Stimulated activated CD4-positive, alpha-beta T cell treated with anti-CD3 and anti-CD28 coated beads, Interleukin-15, amount 100 ng/mL, for 1 hour (primary cell): ENCODE measurements around the gene KCTD10.

Experiments used
- DNase-seq, 2 donors: peaks; one replicate each; pipeline ENCODE4 v3.0.0-alpha.2; 2020; ENCODE audit warnings: low read depth in 1 of 2, low spot score in 1 of 2

Gene KCTD10, protein sequence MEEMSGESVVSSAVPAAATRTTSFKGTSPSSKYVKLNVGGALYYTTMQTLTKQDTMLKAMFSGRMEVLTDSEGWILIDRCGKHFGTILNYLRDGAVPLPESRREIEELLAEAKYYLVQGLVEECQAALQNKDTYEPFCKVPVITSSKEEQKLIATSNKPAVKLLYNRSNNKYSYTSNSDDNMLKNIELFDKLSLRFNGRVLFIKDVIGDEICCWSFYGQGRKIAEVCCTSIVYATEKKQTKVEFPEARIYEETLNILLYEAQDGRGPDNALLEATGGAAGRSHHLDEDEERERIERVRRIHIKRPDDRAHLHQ

DNA sequence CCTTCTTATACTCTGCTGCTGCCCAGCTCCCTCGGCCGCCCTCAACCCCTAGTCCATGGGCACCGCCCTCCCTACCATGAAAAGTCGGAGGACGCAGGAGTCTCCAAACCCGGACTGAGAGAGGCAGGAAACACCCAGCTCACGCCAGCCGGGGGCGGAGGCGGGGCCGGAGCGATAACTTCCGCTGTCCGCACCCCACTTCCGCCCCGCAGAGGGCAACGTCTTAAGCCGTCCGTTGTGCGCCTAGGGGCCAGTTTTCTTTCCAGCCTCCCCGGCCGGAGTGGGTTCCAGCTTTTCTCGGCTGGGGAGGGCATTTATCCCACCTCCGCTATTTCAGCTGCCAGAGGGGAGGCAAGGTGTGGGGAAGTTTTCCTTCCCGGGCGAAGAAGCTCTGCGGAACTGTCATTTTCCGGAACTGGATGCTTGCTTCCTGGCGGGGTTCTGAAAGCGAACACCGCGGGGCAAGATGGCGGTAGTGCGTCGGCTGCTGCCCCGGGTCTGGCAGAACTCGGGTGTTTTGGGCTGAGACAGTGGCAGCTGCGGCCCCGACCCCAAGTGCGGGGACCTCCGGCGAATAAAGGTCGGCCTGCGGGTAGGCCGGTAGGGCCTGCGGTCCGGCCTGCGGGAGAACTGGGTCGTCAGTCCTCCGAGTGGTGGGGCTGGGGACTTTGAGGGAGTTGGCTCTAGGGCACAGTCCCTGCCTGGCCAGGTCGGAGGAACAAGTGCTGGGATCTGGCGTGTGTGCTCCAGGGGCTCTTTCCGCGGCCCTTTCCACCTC lies at the start of gene KCTD10, which contains the start of gene UBE3B:
KCTD10 (minus strand) TSS at position 116 of the 778 bp plus-strand sequence; CDS start at position 78, 38 bp downstream.
UBE3B (plus strand) TSS at position 450 of the 778 bp plus-strand sequence. CDS start 5,918 bp downstream, outside the sequence.
- DNase-seq: peak; percentile 74 to 79

DNA sequence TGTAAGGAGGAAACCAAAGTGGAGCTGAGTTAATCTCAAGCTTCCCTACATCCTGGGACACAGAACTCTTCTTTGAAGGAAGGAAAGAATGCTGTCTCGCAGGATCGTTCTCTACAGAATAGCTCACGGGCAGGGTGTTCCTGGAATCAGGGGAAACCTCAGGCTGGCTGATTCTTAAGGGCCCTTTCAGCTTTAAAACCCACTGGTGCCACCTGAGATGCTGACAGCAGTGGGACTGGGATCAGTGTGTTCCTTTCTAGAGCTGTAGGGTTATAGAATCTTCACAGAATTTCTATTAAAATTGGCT lies 48.1 kb upstream of the KCTD10 start:
- DNase-seq: no peak

DNA sequence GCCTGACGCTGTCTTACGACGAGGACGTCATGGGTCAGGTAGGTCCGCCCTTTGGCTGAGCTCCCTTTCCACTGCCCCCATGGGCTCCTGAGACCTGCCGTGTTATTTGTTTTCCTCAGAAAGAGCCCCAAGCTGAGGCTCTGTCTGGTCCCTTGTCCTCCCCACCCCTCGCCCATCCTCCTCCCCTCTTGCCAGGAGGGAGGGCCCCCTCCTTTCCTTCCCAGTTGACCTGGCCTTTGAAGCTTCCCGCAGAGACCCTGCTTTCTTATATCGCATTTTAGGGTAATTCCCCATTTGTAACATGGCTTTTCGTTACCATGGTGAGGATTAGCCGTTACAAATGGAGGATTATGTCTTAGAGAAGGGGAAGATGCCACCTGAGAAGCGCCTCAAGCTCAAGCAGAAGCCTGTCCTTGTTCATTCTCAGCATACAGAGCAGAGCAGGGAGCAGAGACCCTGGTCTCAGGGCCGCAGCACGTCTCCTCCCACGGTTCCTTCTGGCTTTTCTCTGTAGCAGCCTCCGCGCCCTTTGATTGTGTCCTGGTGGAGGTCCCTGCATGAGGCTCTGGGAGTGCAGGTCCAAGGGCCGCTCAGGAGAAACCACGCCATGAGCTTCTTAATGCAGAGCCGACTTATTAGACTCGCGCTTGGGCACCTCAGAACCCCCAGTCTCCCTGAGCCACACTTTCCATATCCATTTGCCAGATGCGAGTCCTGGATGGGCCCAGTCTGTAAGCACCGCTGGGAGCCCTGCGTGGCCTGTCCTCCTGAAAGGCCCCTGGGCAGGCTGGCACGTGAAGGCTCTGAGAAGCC lies 47.6 kb upstream of the KCTD10 start:
- DNase-seq: no peak

DNA sequence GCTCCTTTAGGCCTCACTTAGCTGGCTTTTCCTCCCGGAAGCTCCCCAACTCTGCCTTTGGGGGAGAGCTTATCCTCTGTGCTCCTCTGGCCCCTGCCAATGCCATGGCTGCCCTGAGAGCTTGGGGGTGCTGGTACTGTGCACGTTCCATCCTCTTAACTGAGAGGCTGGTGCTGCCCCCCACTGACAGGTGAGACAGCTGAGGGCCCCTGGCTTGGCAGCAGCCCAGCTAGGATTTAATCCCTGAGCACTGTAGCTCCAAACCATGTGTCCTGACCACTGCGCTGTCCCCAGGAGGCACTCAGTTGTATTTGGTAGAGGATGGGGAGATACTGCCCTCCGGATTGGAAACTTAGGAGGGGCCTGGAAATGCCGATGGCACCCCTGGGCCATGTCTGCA lies 46.4 kb upstream of the KCTD10 start:
- DNase-seq: no peak

DNA sequence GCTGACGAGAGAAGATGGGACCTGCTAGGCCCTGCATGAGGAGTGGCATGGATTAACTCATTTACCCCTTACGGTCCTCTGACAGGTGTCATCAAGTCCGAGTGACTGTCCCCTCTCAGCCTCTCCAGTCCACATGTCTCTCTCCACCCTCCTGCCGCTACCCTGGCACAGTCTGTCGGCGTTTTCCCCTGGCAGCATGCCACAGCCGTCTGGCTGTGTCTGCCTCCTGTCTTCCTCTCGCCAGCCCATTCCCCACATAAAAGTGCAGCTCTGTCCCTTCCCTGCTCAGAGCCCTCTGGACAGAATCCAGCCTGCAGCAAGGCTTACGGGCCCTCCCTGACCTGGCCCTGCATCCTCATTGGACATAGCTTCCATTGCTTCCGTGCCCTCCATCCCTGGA lies 46.0 kb upstream of the KCTD10 start:
- DNase-seq: no peak

DNA sequence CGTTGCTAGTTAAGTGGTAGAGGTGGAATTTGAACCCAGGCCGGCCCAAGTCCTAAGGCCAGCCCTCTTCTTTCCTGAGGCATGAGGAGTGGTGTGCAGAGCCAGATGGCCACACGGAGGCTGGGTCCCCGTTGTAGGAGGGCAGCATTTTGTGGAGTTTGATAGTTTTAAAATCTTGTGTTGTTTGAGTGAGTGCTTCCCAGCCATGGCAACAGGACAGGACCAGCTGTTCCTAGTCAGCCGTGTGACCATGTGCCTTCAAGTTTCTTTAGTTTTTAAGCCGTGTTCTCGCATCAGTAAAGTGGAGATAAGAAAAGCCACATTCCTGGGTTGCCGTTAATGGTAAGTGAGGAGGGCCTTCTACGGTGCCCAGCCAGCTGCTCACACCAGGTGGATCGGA lies 44.7 kb upstream of the KCTD10 start:
- no peak for DNase-seq

DNA sequence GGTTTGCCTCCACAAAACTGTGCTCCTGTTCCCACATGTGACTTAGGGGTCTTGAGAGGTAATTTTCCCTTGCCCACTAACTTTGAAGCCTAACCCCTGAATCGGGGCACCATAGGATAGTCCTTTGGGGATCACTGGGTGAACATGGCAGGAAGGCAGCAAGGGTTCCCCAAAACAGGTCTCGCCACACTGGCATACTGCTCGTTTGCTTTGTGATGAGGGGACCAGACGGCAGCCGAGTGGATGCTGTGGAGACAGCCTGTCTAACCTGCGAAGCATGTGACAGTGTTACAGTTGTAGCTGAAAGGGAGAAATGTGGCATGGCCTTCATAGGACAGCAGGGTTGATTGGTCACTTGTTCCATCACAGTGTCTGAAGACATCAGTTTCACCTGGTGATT lies 42.7 kb upstream of the KCTD10 start:
- no peak for DNase-seq

DNA sequence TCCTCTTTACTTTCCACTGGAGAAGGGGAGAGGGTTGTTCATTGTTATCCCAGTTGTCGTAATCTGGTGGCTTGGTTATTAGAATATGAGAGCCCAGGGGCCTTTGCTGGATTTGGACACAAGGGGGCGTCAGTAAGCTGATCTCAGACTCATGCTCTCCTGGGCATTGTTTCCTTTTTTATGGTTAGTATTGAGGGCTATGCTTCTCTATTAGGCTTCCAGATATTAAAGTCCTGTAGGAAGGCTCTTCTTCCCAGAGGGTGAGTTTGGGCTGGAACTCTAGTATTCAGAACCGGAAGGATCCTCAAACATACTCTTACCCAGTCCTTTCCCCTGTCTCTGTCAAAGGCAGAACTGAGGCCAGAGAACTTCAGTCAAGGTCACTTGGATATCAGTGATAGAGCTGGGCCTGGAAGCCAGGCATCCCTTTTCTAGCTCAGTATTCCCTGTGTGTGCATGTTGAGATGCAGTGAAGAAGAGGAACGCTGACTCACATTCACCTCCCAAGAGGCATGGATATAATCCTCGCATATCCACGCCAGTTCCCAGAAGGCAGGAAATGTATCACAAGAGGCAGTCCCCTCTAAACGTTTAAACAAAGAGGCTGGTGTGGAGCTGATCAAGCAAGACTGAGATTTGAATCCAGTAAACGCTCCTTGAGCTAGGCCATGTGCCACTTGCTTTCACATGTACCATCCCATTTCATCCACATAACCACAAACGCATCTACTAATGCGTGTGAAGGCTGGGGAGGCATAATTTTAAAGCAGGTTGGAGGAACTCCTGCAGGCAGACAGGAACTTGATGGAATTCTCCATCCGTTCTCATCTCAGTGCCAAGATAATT lies 41.9 kb upstream of the KCTD10 start:
- peak in 1 of 2 donors; percentile 27 for DNase-seq

DNA sequence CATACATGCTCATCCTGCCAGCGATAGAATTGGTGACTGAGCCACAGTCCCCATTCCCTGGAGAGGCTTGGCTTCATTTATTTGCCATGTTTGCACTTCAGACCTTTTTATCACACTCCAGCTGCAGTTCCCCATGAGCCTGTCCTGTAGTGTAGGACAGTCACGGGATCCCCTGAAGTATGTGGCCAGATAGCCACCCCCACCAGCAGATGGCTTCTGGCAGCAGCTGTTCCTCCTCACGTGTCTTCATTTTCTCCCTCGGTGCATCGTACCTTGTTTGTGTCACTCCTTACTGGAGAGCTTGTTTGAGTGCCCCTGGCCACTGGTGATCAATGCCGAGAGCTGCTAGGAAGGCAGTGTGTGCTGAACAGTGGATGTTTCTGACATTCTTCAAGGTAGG lies 40.5 kb upstream of the KCTD10 start:
- no peak for DNase-seq

DNA sequence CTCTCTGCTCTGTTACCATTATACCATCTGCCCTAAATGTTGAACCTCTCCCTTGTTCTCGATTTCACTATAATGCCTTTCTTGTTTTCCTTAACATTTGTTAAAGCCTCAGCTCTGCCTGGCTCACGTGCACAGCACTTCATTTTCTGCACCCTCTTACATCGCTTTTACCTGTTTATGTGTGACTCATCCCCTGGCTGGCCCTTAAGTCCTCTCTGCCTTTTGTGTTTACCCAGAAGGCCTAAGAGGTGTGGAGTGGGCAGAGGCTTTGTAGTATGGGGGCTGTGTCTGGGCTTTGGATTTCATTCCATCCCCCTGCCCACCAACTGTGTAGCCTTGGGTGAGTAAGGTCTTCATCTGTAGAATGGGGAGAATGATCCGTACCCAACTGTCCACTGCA lies 36.9 kb upstream of the KCTD10 start:
- DNase-seq: no peak

DNA sequence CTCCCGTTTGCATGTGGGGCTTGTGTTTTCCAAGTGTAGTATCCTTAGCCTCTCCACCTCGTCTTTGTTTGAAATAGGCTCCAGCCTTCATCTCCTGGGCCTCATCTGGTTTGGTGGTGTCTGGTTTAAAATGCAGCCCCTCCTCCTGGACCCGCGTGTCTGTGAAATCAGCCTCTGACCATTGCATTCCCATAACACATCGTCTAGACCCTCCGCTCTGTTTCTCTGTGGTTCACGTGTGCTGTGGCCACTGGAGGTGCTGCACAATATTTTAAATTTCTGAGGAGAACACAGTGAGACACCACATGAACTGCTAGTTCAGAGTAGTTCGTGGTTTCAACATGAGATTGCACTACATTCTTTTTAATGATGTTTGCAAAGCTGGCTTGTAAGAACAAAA lies 36.0 kb upstream of the KCTD10 start:
- no peak for DNase-seq

DNA sequence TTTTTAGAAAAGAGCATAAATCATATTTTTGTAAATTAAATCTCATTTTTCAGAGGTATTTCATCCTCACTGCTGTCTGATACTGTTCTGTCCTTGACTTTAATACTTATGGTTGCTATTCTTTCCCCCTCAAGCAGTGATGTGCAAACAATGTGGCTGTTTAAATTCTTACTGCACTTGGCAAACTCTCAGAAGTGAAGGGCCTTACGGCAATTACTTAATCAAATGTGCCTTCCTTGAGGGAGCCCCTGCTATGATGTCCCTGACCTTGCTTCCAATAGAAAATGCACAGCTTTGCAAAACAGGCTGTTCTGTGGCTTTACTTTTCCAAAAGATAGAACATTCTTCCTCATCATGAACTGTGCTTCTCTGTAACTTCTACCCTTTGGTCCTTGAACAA lies 35.5 kb upstream of the KCTD10 start:
- DNase-seq: no peak

DNA sequence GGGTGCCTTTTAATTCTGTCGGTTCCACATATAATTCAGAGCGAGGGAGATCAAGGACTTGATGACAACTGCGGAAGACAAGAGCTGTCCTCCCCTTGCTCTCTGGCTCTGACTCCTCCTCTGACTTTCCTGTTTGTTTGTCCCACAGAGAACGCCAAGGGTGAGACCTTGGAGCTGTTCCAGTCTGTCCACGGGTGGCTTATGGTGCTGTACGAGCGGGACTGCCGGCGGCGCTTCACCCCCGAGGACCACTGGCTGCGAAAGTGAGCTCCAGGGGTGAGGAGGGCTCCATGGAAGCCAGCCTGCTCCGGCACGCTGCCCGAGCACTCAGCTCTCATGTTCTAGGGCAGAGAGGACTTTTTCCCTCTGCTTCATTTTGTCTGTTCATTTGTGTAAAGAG lies 33.1 kb upstream of the KCTD10 start:
- DNase-seq: no peak

DNA sequence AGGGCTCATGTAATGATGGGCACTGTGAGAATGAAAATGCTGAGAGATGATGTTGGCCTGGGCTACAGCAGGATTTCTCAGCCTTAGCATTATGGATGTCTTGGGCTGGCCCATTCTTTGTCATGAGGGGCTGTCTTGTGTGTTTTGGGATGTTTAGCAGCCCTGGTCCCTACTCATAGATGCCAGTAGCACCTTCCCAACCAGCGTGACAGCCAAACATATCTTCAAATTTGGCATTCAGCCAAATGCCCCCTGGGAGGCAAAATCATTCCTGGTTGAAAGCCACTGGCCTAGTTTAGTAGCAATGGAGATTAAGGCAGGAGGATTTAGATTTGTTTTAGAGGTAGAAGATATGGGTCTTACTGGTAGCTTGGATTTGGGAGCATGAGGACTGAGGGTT lies 27.0 kb upstream of the KCTD10 start:
- no peak for DNase-seq

DNA sequence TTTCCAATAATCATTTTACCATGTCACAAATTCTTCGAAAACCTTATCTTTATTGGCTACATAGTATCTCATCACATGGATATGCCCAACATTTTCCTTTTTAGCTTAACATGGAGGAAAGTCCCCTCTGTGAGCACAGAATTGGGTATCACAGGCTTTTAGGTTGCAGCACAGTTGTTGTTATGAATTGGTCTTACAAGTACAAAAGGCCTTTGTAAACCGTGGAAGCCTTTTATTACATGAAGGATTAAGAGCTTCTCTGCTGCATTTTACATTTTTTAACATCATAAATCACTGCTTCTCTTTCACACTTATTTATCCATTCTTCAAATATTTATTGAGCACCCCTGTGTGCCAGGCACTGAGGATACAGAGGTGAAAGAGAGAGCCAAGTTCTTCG lies 26.5 kb upstream of the KCTD10 start:
- DNase-seq: no peak

DNA sequence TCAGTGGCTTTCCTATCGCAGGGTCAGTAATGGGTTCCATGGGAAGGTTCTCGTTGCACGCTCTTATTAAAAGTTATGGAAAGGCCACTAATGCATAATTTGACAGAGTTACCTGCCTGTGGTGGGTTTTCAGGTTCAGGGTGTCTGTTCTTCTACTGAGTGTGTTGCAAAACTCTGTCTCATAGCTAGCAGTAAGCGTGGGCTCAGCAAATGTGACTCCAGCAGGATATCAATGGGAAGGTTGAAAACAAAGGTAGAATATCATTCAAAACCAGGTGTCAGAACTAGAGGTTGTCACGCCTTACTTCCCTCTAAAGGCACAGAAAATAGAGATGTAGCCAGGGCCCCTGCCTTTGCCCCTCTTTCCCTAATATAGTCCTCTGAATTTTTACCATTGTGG lies 25.2 kb upstream of the KCTD10 start:
- DNase-seq: no peak

DNA sequence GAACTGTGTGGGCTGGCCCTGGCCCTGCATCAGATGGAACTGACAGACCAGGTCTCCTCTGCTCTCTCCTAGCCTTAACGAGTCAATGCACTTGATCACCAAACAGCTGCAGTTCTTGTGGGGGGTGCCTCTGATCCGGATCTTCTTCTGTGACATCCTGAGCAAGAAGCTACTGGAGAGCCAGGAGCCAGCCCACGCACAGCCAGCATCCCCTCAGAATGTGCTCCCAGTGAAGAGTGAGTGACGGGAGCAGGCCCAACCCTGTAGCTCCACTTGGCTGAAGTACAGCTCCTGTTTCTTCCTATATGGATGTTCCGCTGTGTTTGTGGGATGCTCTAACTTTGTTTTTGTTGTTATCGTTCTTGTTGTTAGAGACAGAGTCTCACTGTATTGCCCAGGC lies 24.2 kb upstream of the KCTD10 start:
- DNase-seq: no peak

DNA sequence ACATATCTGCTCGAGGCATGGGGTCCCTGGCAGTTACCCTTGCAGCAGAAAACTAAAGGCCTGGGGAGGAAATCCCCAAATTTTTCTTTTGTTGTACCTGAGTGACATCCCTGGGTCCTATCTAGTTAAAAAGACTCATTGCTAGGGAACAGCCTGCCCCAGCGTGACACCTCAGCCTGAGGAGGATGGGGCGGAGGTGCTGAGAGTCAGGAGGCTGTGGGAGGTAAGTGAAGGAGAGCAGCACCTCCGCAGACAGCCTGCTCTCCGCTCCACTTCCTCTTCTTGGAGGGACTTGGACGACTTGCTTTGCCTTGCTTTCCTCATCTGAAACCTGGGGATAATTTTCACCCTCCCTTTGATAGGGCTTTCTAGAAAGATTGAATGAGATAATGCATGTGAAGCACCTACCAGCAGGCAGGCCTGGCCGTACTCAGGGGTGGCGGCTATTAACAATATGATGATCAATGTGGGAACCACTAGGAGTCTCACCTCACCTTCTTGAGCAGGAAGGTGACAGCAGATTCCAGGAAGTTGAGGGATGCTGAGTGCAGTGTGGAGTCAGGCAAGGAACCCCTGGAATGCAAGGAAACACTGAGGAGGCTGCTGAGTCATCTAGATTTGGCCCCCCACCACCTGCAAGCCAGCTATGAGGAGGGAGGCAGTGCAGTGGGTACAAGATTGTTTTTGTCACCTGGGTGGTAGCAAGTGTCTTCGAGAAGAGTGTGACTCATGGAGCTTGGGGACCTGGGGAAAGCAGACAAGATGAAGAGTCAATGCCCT lies 23.5 kb upstream of the KCTD10 start:
- DNase-seq: no peak

DNA sequence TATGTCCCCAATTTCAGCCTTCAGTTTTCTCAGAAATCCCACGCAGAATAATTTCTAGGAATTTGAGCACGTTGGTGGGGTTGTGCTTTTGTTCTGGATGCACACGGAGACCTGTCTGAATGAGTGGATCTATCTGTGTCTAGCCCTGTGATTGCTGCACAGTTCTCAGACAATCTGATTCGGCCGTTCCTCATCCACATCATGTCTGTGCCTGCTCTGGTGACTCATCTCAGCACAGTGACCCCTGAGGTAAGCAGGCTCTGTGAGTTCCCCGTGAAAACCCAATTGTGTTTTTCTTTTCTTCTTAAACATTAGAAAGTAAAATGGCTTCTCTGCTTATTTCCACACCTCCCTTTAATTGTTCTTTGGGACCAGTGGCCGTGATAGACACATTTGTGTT lies 20.6 kb upstream of the KCTD10 start:
- DNase-seq: no peak

DNA sequence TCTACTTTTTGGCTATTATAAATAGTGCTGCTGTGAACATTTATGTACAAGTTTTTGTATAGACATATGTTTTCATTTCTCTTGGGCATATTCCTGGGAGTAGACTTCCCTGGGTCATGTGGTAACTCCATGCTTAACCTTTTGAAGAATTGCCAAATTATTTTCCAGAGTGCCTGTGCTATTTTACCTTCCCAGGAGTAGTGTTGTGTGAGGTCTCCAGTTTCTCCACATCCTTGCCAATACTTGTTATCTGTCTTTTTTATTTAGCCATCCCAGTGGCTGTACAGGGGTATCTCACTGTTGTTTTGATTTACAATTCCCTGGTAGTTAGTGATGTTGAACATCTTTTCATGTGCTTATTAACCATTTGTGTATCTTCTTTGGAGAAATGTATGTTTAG lies 19.2 kb upstream of the KCTD10 start:
- DNase-seq: no peak
